ENCODE data around the gene SLIT3.

SLIT3 gene

DNA sequence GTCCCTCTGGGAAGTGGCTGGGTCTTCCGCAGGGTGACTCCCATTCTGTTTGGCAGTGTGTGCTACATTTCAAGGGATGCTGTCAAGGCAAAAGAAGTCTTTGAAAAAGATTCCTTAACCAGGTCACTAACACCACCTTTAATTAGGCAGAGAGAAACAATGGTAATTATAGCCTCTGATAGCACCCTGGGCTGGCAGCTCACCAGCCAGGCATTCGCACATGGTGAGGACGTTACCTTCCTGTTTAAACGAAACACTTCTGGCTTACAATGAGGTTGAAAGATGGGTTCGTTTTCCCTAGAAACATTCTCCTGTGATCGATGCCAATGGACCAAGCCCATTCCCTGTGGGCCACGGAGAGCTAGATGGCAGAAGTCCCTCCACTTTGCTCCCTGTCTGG lies 491.7 kb downstream of the SLIT3 start:
- no peak for DNase-seq

DNA sequence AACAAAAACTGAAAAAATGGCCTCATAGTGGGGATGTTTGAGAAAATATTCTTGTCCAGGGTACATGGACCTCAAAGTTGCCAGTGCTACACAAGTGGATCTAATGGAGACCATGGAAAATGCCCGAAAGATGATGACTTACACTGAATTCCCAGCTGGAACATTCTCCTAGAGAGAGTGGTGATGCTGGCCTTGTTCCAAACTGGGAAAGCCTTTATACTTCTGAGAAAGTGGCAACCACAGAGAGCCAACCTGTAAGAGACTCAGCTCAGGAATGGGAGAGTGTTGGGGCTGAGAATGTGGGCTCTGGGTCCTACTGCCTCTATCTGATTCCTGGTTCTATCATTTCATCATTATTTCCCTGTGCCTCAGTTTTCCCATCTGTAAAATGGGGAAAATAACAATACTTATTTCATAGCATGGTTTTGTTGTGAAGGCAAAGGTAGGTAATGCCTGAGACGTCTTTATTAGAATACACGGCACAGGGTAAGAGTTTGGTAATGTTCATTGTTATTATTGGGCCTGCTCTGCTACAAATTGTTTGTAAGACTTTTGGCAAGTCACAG lies 492.8 kb downstream of the SLIT3 start:
- DNase-seq: no peak

DNA sequence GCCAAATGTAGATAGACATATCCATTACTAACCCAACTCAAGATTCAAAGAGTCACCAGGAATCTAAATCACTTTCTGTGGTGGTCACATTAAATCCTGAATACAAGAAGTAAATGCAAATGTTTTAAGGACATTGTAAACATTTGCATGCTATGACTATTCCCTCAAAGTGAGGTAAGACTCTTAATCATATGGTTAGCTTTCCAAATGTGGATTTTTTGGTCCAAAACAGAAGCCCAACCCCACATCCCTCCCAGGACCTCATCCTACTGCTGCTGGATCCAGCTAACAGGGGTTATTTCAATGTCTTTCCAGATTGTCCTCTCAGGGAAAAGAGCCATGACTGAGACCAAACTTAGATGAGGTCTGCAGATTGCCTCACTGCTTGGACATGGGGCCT lies 493.7 kb downstream of the SLIT3 start:
- no peak for DNase-seq

DNA sequence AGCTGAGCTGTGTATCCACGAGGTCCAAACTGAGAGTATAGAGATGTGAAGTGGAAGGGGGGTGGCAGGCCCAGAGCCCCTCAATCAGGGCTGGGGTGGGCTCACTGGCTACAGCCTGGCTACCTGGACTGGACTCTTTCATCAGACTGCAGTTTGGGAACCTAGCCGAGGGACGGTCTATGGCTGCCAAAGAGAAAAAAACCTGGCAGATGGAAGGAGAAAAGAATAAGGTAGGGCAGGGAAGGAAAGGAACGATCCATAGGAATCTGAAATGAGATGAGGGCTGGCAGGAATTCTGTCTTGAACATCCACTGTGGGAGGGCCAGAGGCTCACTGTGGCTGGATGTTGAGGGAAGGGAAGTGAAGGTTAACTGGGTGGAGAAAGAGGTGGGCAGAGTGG lies 497.4 kb downstream of the SLIT3 start:
- no peak for DNase-seq

DNA sequence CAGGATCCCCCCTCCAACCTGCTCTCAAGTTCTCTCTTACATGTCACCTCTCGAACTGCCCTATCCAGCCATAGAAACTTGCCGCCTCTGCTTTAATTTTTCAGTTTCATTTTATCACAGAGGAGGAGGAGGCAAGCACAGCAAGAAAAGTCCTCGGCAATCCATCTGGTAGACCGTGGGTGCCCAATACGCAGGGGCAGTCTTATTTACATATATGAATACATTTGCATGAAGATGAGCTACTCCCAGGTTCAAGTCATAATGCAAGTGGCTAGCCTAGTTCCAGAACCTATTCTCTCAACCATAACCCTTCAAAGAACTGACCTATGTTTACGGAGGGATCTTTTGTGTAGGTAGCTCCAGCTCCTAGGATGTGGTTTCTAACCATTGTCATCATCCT lies 498.6 kb downstream of the SLIT3 start:
- no peak for DNase-seq

DNA sequence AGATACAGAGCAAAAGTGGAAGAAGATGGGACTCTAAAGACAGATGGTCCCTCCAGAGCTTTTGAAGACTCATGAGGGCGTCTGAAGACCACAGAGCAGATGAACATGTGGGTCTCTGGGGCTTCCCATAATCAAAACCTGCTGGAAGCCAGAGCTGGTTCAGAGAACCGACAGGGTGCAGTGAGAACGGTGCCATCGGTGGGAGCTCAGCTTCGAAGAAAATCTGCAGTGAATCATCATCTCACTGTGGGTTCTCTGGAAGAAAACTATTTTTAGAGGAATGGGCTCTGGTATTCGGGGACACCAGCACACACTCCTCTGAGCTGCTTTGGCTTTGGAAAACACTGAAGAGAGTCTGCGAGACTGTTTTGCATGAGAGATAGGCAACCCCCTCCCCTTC lies 499.4 kb downstream of the SLIT3 start:
- DNase-seq: no peak

DNA sequence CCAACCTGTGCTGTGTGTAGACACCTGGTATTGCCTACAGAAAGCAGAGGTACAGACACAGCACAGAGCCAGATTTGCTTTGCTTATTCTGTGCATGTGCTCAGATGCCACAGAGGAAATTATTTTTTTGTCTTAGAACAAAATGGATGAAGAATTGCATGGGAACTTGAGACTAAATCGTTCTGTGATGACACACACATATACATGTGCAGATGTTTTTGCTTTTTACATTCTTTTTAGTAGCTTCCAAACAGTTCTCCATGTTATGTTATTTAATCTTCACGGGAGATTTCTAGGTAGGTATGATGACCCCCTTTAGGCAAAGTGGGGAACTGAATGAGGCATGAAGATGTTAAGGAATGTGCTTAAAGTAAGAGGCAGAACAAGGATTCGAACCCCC lies 500.2 kb downstream of the SLIT3 start:
- DNase-seq: no peak

DNA sequence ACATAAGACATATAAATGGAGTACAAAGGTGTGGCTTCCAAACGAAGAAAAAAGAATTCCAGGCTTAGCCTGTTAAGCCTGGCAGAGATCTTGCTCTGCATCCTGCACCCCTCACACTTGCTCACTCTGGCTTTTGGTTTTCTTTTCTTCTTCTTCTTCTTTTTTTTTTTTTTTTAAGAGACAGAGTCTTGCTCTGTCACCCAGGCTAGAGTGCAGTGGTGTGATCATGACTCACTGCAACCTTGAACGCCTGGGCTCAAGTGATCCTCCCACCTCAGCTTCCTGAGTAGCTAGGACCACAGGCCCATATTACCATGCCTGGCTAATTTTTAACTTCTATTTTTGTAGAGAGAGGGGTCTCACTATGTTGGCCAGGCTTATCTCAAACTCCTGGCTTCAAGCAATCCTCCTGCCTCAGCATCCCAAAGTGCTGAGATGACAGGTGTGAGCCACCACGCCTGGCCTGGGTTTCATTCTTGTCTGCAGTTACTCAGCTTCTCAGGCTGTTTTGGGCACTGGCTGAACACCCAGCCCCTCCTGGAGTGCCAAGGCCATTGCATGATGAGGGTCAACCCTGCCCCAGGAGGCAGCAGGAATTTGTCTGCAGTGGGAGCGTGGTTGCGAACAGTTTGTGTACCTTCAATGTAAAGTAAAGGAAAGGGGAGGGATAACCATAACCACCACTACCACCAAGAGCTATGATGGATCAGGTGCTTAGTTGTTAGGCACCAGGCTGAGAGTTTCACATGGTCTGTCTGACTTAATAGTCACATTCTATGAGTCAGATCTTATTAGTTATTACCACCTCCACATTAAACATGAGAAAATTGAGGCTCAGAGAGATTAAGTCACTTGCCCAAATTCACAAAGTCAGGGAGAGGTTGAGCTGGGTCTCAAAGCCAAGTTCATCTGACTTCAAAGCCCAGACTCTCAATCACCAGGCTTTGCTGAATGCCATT lies 502.6 kb downstream of the SLIT3 start:
- DNase-seq: no peak

DNA sequence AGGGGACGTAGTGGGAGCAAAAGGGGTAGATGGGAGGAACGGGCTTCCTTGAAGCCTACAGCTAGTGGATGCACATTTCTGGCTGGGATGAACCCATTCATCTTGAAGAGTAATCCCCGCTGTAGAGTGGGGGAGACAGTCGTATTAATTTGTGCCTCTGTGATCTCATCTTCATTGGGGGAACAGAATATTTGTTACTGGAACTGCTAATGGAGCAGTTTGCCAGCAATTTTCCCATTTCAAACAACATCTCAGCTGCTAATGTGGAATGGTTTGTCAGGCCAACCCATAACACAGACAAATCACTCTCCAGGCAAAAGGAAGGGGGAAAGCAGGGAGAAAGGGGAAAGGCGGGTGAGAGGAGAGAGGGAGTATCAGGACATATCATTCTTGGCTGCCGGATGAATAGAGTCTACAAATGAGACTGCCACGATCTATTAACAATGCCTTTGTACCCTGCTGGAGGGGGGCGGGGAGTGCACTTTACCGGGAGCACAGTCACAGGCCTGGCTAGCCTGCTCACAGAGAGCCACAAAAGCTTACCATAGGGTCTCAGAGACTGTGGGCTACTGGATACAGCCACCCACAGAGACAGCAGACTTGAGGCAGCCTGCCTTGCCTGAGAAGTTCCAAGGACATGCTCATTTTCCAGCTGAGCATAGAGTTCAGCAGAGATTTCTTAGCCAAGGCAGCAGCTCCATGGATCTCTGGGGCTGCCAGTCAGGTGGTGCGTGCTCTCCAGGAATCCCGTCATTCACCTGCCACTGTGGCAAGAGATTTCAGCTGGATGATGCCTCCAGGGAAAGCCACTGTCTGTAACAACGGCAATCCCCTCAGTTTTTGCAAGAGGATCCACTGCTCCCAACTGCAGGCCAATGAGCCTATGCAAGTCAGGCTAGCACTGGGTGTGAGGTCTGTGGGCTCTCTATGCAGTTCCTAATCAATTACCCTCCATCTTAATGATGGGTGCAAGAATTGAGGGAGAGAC lies 504.1 kb downstream of the SLIT3 start:
- DNase-seq: no peak

DNA sequence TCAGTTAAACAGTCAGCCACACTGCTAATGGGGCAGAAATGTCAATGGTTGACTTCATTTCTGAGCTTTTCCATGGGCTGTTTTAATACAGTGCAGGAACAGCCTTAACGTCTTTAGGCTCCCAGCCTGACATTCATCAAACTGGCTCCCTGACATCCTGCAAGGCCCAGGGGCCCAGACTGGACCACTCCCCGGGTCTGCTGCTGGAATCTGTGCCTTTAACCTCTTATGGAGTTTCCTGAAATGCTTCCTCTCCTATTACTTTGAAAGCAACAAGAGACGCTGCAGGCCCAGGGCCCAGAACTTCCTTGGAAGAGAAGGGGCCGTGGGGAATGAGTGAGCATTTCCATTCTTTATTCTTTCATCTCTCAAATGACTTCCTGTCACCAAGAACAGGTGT lies 504.9 kb downstream of the SLIT3 start:
- no peak for DNase-seq

DNA sequence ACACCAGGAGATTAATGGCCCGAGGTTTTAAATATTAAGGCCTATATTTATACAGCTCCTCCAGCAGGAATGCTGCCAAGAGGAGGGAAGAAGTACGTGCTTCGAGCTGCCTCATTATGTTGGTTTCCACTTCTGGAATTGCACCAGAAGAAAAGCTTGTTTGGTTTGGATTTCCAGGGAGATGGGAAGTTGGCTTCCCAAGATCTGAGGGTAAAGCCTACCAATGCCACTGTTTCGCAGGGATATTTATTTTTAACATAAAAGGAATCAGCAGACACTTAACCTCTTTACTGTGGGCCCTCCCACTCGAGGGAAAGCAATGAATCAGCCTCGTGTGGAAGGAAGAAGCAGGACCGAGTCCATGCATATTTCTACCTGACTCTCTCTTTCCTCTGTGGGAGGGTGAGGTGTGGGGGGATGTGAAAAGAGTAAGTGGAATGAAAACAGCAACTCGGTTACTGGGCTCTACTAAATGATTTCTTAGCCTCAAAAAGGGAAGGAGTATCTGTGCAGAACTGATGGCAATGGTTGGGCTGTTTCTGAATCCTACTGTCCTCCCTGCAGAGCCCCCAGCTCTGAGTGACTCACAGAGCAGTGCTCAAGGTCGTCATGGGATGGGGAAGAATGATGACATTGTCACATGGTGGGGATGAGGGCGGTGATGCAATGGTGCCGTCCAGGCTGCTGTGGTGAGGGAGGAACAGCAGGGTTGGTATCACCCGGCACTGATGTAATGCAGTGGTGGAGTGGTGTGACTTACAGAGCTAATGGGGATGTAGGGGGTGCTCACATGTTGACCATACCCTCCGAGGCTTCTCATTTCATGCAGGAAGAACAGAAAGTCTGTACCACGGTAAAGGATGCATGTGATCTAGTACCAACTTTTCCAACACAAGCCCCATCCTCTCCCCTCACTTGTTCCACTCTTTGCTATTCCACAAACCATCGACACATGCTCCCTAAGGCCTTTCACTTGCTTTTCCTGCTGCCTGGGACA lies 506.8 kb downstream of the SLIT3 start:
- no peak for DNase-seq

DNA sequence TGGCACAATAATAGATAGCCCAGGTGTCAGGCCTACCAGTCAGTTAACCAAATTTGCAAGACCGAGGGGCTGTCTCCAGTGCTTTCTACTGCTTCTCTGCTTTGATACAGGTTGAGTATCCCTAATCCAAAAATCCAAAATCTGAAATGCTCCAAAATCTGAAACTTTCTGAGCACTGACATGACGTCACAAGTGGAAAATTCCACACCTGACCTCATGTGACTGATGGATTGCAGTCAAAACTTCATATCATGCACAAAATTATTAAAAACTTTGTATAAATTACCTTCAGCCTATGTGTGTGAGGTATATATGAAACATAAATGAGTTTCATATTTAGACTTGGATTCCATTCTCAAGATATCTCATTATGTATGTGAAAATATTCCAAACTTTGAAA lies 508.3 kb downstream of the SLIT3 start:
- no peak for DNase-seq

DNA sequence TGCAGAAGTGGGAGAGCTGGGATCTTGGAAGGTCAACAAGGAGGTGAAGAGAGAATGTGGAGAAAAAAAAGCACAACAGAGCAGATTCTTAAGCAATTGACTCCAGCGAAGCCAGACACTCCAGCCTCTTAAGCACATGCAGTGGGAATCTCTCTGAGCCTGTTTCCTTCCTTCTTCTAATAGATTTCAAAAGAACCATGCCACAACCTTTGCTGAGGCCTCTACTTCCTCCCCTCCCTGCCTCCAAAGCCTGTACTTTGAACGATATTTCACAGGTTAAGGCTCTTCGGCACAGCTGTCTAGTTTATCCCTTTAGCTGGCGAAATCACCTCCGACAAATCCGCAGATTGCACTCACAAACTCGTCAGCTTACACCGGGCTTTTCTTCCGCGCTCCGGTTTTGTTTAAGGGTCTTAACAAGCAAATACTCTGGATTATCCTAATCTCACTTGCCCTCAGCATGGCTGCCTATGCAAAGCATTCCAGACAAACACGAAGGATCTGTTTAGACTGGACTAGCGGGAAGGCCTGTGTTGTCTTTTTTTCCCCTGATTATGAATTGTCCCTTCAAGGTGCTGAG lies 510.2 kb downstream of the SLIT3 start:
- DNase-seq: no peak

DNA sequence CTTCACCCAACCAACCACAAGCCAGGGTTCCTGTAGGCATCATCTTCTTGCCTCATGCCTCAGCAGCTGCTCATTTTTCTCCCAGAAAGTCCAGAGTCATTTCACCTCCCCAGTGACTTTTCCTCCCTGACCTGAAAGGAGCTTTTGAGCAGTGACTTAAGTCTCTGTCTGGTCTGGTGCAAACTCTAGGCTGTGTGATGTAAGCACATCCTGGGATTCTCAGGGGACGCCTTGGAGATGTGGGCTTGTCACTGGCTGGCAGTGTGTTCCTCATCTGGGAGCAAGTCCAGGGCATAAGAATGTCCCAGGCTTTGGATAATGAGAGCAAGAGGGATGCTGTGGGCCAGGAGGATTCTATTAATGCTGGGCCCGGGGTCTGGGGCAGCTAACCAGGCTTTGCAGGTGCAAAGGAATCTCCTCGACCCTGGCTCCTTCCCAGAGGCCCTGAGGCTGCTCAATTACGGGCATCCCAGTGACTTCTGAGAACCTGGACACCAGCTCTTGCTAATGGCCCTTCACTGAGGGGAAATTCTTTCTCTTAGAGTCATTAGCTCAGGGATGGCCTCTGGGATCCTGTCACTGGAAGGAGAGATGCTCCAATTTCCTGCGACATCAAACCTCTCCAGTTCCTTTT lies 510.8 kb downstream of the SLIT3 start:
- no peak for DNase-seq

DNA sequence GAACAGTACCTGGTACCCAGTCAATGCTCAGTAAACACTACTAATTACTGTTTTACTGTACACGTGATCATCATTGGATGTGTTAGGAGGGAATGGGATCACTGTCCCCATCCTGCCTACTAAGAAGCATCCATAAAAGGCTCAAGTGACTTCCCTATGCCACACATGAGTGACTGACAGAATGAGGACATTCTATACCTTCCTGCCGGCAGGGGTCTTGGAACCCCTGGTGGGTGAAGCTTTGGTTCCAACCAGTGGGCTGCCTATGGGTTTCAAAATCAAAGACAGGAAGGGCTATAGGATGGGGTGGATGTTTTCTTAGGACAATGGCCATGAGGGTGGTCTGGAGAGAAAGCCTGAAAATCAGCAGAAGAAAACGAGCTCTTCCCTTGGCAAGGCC lies 512.2 kb downstream of the SLIT3 start:
- DNase-seq: no peak

DNA sequence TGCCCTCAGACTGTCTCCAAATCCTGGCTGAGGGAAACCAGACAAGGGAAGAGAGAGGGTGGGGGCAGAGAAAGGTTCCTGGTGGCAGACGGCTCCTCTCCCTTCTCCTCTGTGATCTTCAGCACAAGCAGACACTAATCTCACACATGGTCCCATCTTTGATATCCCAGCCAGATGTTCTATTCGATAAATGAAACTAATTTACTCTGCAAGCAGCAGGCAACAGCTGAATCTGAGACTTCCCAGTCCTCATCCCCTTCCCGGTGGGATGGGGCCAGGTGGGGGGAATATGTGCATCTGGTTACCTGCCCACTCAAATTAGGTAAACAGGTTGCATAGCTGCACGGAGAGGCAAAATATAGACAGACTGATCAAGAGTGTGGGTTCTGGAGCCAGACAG lies 512.8 kb downstream of the SLIT3 start:
- no peak for DNase-seq

DNA sequence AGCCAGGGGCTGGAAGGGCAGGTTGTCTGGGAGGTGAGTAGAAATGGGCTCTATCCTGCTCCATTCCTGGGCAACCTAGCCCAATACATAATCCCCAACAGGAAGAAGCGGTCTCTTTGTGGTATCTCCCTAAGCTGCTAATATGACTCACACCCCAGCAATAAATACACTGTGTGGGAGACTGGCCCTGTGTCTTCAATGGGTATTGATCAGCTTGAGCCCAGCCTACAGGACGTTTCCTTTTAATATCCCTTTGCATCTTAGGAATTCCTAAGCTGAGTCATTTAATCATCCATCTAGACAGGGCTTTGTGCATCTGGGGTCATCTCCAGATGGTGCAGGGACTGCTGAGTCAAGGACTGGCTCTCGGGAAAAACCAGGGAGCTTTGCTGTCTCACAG lies 514.8 kb downstream of the SLIT3 start:
- no peak for DNase-seq

DNA sequence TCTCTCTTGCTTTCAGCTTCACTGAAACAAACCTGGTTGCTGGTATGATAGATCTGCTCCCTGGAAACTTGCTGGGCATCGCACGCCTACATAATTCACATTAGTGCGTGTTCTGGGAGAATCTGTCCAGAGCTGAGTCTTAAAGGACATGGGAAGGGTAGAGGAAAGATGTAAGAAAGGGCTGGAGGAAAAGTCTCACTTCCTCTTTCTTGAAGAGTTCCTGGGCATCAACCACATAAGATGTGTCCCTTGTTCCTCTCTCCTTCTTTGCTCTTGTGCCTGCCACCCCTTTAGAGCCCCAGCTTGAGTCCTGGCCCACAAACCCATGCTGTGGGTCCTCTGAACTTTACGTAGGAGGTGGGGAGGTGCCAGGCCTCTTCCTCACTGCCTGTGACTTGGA lies 516.5 kb downstream of the SLIT3 start:
- no peak for DNase-seq

DNA sequence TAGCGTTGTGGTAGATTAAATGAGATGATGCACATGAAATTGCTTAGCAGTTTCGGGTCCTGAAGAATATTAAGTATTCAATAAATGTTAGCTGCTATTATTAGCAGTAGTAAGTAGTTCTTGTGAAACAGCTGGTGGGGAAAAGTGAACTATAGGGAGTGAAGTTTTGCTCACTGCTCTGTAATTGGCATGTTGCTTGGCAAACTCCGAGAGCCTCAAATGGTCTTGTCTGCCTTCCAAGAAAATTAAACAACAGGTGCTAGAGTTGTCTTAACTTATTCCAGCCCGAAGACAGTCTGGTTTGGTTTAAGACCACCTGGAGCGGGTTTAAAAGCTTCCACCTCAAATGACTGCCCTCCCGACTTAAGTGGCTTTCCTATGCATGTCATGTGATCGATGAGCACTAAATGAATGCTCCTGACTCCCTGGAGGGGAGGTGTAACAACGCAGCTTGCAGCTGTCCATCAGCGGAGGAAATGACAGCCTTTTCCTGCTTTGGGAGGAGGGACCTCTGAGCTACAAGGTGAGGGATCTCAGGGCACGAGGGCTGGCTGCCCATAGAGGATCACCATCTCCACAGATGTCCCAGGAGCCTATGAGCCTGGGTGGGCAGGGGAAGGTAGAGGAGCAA lies 518.9 kb downstream of the SLIT3 start:
- DNase-seq: no peak

DNA sequence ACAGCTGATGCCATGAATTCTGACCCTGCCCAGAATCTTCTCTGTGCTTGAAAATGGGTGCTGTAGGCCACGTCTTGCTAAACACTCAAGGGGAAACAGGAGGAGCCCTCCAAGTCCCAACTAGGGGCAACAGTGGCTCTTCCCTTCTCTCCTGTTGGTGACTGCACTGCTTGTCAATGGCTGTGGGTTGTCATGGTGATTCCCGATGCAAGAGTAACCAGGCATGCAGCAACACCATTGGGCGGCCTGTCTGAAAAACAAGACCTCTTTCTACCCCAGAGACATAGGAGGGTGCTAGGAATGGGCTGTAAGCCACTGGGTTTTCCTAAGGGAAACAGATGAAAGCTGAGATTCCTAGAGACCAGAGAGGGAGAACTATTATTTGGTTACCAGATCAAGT lies 520.1 kb downstream of the SLIT3 start:
- DNase-seq: no peak

DNA sequence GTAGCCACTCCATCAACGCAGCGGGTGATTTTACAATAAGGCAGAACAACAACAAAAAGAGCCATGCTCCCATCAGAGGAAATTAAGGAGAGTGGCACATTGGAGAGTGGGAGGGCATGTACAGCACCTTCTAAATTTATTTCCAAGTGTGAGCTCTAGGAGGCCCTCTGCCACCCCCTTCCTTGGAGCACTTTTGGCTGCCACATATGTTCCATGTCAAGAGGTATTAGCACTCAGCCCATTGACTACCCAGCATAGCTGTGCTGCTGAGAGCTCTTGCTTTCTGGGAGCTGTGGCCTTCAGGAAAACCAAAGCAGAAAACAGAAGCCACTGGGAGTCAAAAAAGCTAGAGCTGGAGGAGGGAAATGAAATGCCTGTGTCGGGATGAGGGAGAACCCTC lies 521.6 kb downstream of the SLIT3 start:
- no peak for DNase-seq

All from GDM1 (cell line).